Adrenal gland (tissue), 5 donors: ENCODE measurements around the gene AFAP1.

ENCODE experiments used
- CTCF ChIP-seq, 6 experiments: fragments of 450-650 bp in 4 of 6; fragments of 200-600 bp in 2 of 6; sonication (generic) in 1 of 6; IDR thresholded peaks; 1 replicate in 5 of 6; 2 replicates in 1 of 6; pipeline versions ENCODE4 v1.5.1 to v1.8.0; 2016 to 2021; ENCODE audit warnings: antibody characterized with exemption in 6 of 6, mild to moderate bottlenecking in 2 of 6, moderate library complexity in 1 of 6
- POLR2A ChIP-seq, 2 donors: fragments of 450-650 bp; IDR thresholded peaks; one replicate each; pipeline ENCODE4 v1.6.1; 2017; ENCODE audit warnings: antibody characterized with exemption in 2 of 2, mild to moderate bottlenecking in 2 of 2, moderate library complexity in 1 of 2
- donor health status: DM: no; HTN: no; CAD: no.

DNA sequence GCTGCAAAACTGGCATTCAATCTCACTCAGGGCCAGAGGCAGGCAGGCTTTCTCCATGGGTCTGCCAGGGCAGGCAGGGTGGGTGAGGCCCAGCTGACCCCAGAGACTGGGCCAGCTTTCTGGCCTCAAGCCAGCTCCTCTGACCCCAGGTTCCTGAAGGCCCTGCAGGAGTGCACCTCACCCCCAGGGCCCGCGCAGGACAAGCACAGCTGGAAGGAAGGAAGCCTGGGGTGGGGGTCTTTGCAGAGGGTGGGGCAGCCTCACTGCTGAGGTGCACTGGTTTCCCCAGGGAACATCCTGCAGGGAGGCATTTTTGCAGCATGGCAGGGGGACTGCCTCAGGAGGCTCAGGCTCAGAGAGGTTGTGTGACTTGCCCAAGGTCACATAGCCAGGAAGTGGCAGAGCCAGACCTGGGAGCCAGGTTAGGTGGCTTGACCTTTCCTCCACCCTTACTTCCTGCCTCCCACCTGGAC is 31.5 kb upstream of the AFAP1 start:
- TF ChIP-seq POLR2A (IDR thresholded peaks at IDR 0.05) (no peak), CTCF (IDR thresholded peaks at IDR 0.05) (no peak)
